ENCODE results near the gene RHOV.

RHOV gene

DNA sequence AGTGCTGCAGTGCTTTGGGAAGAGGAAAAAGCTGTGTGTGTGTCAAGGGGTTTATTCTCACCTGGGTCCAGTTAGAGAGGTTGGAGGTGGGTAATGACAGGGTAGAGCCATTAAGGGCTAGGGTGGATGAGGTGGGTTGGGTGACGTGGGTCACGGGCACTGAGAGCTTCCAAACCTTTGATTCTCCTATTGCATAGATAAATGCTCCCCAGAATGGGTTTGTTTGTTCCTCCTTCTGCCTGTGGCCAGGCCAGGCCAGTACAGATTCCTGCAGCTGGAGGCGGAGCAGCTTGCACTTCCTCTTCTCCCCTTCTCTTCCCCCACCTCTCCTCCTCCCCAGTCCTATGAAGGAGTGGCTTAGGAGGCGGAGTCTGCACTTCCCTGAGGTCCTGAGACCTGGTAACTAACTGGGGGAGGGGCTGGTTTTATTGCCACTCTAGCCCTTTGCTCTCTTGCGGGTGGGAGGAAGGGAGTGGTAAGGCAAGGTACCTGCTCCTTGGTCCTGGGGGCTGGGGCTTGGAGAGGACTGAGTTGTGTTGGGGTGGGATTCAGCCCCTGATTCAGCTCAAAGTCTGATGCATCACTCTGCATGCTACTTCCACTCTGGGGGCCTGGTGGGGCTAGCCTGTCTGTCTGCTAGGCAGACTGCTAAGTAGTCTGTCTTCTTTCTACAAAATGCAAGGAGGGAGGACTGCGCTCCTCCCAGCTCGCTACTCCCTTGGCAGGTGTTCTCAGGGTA is 26.6 kb downstream of the RHOV start:
- Histone ChIP-seq H3K79me2 (ENCODE audit: insufficient read depth, low read length) (no peaks in the 10 kb centered on the region), H3K36me3 (ENCODE audit: insufficient read depth, low read length) (no peaks in the 10 kb centered on the region), H3K4me1 (ENCODE audit: insufficient read depth, low read length, poor library complexity, severe bottlenecking) (peaks cover 18% of the 10 kb centered on the region), H3F3A (ENCODE audit: low read depth) (no peaks in the 10 kb centered on the region), H3K4me2 (ENCODE audit: low read depth, low read length, poor library complexity, severe bottlenecking) (peak overlapping the region; percentile 68), H3K9me3 (ENCODE audit: insufficient read depth, low read depth, low read length) (no peaks in the 10 kb centered on the region), H3K27me3 (ENCODE audit: insufficient read depth, low read length, poor library complexity, severe bottlenecking) (no peaks in the 10 kb centered on the region), H2AFZ (ENCODE audit: low read length) (peak overlapping the region; percentile 53), H4K20me1 (ENCODE audit: insufficient read depth, low read length, poor library complexity, severe bottlenecking) (no peaks in the 10 kb centered on the region), H3K9me2 (replicated peaks; ENCODE audit: low read depth, low read length) (no peaks in the 10 kb centered on the region), H3K4me3 (ENCODE audit: low read length, poor library complexity, severe bottlenecking) (peak overlapping the region; percentile 40), H3K9ac (ENCODE audit: low read depth, low read length, poor library complexity, severe bottlenecking) (peak overlapping the region; percentile 49)
- no peak for TF ChIP-seq EZH2phosphoT487 (IDR thresholded peaks at IDR 0.05; ENCODE audit: borderline replicate concordance)
- TF ChIP-seq, protein P1, sequence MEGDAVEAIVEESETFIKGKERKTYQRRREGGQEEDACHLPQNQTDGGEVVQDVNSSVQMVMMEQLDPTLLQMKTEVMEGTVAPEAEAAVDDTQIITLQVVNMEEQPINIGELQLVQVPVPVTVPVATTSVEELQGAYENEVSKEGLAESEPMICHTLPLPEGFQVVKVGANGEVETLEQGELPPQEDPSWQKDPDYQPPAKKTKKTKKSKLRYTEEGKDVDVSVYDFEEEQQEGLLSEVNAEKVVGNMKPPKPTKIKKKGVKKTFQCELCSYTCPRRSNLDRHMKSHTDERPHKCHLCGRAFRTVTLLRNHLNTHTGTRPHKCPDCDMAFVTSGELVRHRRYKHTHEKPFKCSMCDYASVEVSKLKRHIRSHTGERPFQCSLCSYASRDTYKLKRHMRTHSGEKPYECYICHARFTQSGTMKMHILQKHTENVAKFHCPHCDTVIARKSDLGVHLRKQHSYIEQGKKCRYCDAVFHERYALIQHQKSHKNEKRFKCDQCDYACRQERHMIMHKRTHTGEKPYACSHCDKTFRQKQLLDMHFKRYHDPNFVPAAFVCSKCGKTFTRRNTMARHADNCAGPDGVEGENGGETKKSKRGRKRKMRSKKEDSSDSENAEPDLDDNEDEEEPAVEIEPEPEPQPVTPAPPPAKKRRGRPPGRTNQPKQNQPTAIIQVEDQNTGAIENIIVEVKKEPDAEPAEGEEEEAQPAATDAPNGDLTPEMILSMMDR (conservative IDR thresholded peaks at IDR 0.05; ENCODE audit: low read length), result no peak

DNA sequence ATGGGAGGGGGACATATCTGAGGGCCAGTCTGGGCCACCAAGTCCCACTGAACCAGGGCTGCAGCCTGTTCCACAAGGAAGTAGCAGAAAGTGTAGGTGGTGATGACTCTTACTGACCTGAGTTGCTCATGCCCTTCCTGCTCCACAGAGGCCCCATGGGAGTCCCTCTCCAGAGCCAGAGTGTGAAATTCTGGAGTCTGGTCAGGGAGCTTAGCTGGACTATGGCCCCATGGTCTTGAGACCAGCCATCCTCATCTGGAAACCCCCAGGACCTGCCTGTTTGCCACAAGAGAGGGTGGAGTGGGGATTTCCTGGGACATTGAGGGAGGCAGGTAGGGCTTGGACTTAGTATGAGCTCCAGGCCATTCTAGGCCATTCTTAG is 27.2 kb downstream of the RHOV start:
- H3F3A ChIP-seq (ENCODE audit: low read depth), result no peaks in the 10 kb centered on the region
- peak overlapping the region; percentile 40 for H3K4me3 ChIP-seq (ENCODE audit: low read length, poor library complexity, severe bottlenecking)
- peak overlapping the region; percentile 68 for H3K4me2 ChIP-seq (ENCODE audit: low read depth, low read length, poor library complexity, severe bottlenecking)
- H3K36me3 ChIP-seq (ENCODE audit: insufficient read depth, low read length), result no peaks in the 10 kb centered on the region
- TF ChIP-seq EZH2phosphoT487 (IDR thresholded peaks at IDR 0.05; ENCODE audit: borderline replicate concordance), result no peak
- TF ChIP-seq, protein P1 (conservative IDR thresholded peaks at IDR 0.05; ENCODE audit: low read length), result no peak
- H4K20me1 ChIP-seq (ENCODE audit: insufficient read depth, low read length, poor library complexity, severe bottlenecking), result no peaks in the 10 kb centered on the region
- H3K9ac ChIP-seq (ENCODE audit: low read depth, low read length, poor library complexity, severe bottlenecking), result peak overlapping the region; percentile 49
- H3K79me2 ChIP-seq (ENCODE audit: insufficient read depth, low read length), result no peaks in the 10 kb centered on the region
- H2AFZ ChIP-seq (ENCODE audit: low read length), result peak overlapping the region; percentile 53; the same call in 1 of the 2 replicates
- H3K9me3 ChIP-seq (ENCODE audit: insufficient read depth, low read depth, low read length), result no peaks in the 10 kb centered on the region
- no peaks in the 10 kb centered on the region for H3K9me2 ChIP-seq (replicated peaks; ENCODE audit: low read depth, low read length)
- peaks cover 18% of the 10 kb centered on the region for H3K4me1 ChIP-seq (ENCODE audit: insufficient read depth, low read length, poor library complexity, severe bottlenecking)
- no peaks in the 10 kb centered on the region for H3K27me3 ChIP-seq (ENCODE audit: insufficient read depth, low read length, poor library complexity, severe bottlenecking)

DNA sequence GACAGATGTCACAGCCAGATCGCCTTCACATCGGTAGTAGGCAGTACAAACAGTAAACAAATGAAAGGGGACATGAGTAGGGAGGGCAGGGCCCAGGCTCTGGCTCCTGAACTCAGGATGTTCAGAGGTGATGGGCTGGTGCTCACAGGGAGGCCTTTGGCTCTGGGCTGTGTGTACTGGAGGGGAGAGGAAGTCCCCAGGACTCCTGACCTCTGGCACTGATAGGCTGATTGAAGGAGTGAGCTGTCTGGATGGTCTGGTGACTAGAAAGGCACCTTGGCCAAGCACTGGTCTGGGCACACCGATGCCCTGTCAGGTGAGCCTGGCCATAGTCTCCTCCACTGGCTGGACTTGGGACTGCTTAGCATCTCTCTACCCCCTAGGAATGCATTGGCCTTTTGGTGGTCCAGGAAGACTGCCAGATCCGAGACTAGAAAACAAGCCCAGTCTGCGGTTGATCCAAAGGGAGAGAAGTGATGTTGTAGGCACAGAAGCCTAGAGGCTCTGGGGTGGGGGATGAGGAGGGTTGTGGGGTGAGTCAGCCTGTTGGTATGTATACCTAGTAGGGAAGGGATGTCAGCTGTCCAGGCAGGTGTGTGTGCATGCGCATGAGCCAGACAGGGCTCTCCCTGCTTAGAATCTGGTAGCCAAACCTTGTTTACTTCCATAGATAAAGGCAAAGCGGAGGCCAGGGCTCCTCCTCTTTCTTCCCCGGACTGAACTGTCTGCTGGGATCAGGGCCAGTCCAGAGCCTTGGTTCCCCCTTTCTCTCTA is 28.3 kb downstream of the RHOV start:
- H3K9ac ChIP-seq (ENCODE audit: low read depth, low read length, poor library complexity, severe bottlenecking), result no peak overlapping the region
- no peak overlapping the region for H3K4me3 ChIP-seq (ENCODE audit: low read length, poor library complexity, severe bottlenecking)
- no peak overlapping the region for H3K4me2 ChIP-seq (ENCODE audit: low read depth, low read length, poor library complexity, severe bottlenecking)

More for the DNA sequence above, 28.3 kb downstream of the RHOV start:
- Histone ChIP-seq H3K79me2 (ENCODE audit: insufficient read depth, low read length) (no peaks in the 10 kb centered on the region), H3K9me3 (ENCODE audit: insufficient read depth, low read depth, low read length) (no peaks in the 10 kb centered on the region), H3K36me3 (ENCODE audit: insufficient read depth, low read length) (no peaks in the 10 kb centered on the region), H3K27me3 (ENCODE audit: insufficient read depth, low read length, poor library complexity, severe bottlenecking) (no peaks in the 10 kb centered on the region), H4K20me1 (ENCODE audit: insufficient read depth, low read length, poor library complexity, severe bottlenecking) (no peaks in the 10 kb centered on the region), H3F3A (ENCODE audit: low read depth) (no peaks in the 10 kb centered on the region), H3K9me2 (replicated peaks; ENCODE audit: low read depth, low read length) (no peaks in the 10 kb centered on the region), H3K4me1 (ENCODE audit: insufficient read depth, low read length, poor library complexity, severe bottlenecking) (peaks cover 18% of the 10 kb centered on the region), H2AFZ (ENCODE audit: low read length) (no peak overlapping the region)
- TF ChIP-seq, protein P1 (conservative IDR thresholded peaks at IDR 0.05; ENCODE audit: low read length), result no peak
- no peak for TF ChIP-seq EZH2phosphoT487 (IDR thresholded peaks at IDR 0.05; ENCODE audit: borderline replicate concordance)
